HCT116 (cell line): ENCODE measurements around the gene TNFSF8.

Experiments used
- CBX3 ChIP-seq: IDR thresholded peaks from 2 replicates; pipeline ENCODE4 v1.6.1; 2012; ENCODE audit warnings: low read depth
- EGR1 ChIP-seq: IDR thresholded peaks from 2 replicates; pipeline ENCODE4 v1.6.1; 2012; ENCODE audit warnings: low read depth
- EZH2 ChIP-seq: fragments of 200-600 bp; sonication (generic); IDR thresholded peaks from 2 replicates; pipeline ENCODE4 v1.6.1; 2017; ENCODE audit warnings: antibody characterized with exemption, mixed run types
- EZH2phosphoT487 ChIP-seq: fragments of 200-600 bp; IDR thresholded peaks from 2 replicates; pipeline ENCODE4 v1.6.1; 2018; ENCODE audit warnings: antibody characterized with exemption, borderline replicate concordance
- JUND ChIP-seq: IDR thresholded peaks from 2 replicates; pipeline ENCODE4 v1.6.1; 2012
- POLR2A ChIP-seq: IDR thresholded peaks from 2 replicates; pipeline ENCODE4 v1.7.0; 2011; ENCODE audit warnings: borderline replicate concordance; ENCODE audit not compliant: insufficient read depth, insufficient read length; ENCODE audit errors: extremely low read depth
- POLR2AphosphoS5 ChIP-seq: IDR thresholded peaks from 2 replicates; pipeline ENCODE4 v1.6.1; 2011; ENCODE audit warnings: mild to moderate bottlenecking, low read depth, low read length, moderate library complexity
- SIN3A ChIP-seq: IDR thresholded peaks from 2 replicates; pipeline ENCODE4 v1.6.1; 2012; ENCODE audit warnings: low read depth
- SP1 ChIP-seq: IDR thresholded peaks from 2 replicates; pipeline ENCODE4 v1.6.1; 2012; ENCODE audit warnings: low read depth
- ZNF274 ChIP-seq: fragments of 200-500 bp; sonication (Bioruptor generic); IDR thresholded peaks from 2 replicates; pipeline ENCODE4 v1.6.1; 2014; ENCODE audit warnings: mild to moderate bottlenecking, low read depth, low read length, inconsistent platforms
- TF ChIP-seq, protein P1 (sequence below), 3 experiments: fragments of 200-600 bp in 1 of 3; sonication (generic) in 1 of 3; IDR thresholded peaks in 2 of 3; conservative IDR thresholded peaks in 1 of 3; 2 replicates each; pipeline ENCODE4 v1.5.1; 2012 to 2017; ENCODE audit warnings: low read depth in 2 of 3, low read length in 2 of 3, antibody characterized with exemption in 1 of 3, borderline replicate concordance in 1 of 3, control low read depth in 1 of 3, mild to moderate bottlenecking in 1 of 3, mixed read lengths in 1 of 3, mixed run types in 1 of 3, moderate library complexity in 1 of 3; ENCODE audit not compliant: insufficient read depth in 1 of 3
- TF ChIP-seq, protein P2 (sequence below): IDR thresholded peaks from 2 replicates; pipeline ENCODE4 v1.6.1; 2012
- TF ChIP-seq, protein P3 (sequence below): IDR thresholded peaks from 2 replicates; pipeline ENCODE4 v1.6.1; 2012; ENCODE audit warnings: low read depth
- TF ChIP-seq, protein P4 (sequence below): IDR thresholded peaks from 2 replicates; pipeline ENCODE4 v1.6.1; 2011; ENCODE audit warnings: mild to moderate bottlenecking, low read length, moderate library complexity; ENCODE audit not compliant: insufficient replicate concordance; ENCODE audit errors: extremely low read depth

DNA sequence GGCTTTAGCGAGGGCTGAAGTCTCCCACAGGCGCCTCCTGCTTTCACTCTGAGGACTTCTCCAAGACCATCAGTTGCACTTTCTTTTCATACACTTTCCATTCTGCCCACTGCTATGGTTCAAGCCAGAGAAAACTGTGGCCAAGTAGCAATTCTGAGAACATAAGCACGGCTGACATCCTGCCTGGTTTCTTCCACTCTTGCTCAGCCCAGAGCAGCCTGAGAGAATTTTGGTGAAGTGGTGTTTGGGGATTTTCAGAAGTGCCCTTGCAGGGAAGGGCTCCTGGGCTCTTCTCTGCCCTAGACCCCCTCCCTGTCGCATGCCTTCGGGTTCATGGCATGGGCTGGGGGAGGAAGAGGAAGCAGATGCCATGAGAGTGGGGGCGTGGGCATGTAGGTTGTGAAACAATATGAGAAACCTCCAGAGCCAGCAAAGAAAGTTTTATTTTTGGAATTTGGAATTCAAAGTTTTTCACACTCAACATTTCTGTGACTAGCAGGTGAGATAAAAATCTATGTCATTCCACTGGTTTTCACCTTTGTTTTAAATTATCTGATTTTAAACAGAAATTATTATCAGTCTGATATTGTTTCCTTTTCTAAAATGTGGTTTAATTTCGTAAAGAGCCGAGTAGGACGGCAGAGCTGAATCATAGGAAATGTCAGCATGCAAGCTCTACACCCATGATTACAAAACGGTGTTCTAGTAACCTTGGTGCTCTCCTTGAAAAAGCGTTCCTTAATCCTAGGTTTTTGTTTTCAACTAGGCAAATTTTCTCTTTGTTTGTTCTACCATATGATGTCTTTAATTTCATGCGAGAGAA, 27.8 kb upstream of the TNFSF8 start:
- TF ChIP-seq, protein P1, sequence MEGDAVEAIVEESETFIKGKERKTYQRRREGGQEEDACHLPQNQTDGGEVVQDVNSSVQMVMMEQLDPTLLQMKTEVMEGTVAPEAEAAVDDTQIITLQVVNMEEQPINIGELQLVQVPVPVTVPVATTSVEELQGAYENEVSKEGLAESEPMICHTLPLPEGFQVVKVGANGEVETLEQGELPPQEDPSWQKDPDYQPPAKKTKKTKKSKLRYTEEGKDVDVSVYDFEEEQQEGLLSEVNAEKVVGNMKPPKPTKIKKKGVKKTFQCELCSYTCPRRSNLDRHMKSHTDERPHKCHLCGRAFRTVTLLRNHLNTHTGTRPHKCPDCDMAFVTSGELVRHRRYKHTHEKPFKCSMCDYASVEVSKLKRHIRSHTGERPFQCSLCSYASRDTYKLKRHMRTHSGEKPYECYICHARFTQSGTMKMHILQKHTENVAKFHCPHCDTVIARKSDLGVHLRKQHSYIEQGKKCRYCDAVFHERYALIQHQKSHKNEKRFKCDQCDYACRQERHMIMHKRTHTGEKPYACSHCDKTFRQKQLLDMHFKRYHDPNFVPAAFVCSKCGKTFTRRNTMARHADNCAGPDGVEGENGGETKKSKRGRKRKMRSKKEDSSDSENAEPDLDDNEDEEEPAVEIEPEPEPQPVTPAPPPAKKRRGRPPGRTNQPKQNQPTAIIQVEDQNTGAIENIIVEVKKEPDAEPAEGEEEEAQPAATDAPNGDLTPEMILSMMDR (IDR thresholded peaks at IDR 0.05 in 2 of 3, conservative IDR thresholded peaks at IDR 0.05 in 1 of 3; ENCODE audit: borderline replicate concordance in 1 of 3, insufficient read depth in 1 of 3, low read depth in 2 of 3, low read length in 2 of 3), result no peak
- no peak for TF ChIP-seq SP1
- no peak for TF ChIP-seq POLR2AphosphoS5
- TF ChIP-seq, protein P2, sequence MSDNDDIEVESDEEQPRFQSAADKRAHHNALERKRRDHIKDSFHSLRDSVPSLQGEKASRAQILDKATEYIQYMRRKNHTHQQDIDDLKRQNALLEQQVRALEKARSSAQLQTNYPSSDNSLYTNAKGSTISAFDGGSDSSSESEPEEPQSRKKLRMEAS, result no peak
- TF ChIP-seq POLR2A, result no peak
- TF ChIP-seq EZH2, result no peak
- TF ChIP-seq EGR1, result no peak
- TF ChIP-seq, protein P3, sequence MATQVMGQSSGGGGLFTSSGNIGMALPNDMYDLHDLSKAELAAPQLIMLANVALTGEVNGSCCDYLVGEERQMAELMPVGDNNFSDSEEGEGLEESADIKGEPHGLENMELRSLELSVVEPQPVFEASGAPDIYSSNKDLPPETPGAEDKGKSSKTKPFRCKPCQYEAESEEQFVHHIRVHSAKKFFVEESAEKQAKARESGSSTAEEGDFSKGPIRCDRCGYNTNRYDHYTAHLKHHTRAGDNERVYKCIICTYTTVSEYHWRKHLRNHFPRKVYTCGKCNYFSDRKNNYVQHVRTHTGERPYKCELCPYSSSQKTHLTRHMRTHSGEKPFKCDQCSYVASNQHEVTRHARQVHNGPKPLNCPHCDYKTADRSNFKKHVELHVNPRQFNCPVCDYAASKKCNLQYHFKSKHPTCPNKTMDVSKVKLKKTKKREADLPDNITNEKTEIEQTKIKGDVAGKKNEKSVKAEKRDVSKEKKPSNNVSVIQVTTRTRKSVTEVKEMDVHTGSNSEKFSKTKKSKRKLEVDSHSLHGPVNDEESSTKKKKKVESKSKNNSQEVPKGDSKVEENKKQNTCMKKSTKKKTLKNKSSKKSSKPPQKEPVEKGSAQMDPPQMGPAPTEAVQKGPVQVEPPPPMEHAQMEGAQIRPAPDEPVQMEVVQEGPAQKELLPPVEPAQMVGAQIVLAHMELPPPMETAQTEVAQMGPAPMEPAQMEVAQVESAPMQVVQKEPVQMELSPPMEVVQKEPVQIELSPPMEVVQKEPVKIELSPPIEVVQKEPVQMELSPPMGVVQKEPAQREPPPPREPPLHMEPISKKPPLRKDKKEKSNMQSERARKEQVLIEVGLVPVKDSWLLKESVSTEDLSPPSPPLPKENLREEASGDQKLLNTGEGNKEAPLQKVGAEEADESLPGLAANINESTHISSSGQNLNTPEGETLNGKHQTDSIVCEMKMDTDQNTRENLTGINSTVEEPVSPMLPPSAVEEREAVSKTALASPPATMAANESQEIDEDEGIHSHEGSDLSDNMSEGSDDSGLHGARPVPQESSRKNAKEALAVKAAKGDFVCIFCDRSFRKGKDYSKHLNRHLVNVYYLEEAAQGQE, result no peak
- TF ChIP-seq ZNF274, result no peak
- TF ChIP-seq, protein P4, sequence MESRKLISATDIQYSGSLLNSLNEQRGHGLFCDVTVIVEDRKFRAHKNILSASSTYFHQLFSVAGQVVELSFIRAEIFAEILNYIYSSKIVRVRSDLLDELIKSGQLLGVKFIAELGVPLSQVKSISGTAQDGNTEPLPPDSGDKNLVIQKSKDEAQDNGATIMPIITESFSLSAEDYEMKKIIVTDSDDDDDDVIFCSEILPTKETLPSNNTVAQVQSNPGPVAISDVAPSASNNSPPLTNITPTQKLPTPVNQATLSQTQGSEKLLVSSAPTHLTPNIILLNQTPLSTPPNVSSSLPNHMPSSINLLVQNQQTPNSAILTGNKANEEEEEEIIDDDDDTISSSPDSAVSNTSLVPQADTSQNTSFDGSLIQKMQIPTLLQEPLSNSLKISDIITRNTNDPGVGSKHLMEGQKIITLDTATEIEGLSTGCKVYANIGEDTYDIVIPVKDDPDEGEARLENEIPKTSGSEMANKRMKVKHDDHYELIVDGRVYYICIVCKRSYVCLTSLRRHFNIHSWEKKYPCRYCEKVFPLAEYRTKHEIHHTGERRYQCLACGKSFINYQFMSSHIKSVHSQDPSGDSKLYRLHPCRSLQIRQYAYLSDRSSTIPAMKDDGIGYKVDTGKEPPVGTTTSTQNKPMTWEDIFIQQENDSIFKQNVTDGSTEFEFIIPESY, result no peak
- no peak for TF ChIP-seq SIN3A
- TF ChIP-seq JUND, result no peak
- TF ChIP-seq EZH2phosphoT487, result no peak
- TF ChIP-seq CBX3, result no peak
